GM23248 (cell line): Measurements from ENCODE around the gene EYA4. TPM values are rescaled to one million over a fixed set of nuclear protein-coding genes. Genes with fewer than 3 reads are reported as not detected.

Experiments used
- DNase-seq: peaks from one replicate; pipeline ENCODE4 v3.0.0-alpha.2; 2015
- H2AFZ ChIP-seq: fragments of 200-600 bp; sonication (generic); 2 replicates; pipeline ENCODE4 v1.6.1; 2016; ENCODE audit warnings: antibody characterized with exemption
- H3F3A ChIP-seq: fragments of 200-600 bp; sonication (generic); 2 replicates; pipeline ENCODE4 v1.6.1; 2016; ENCODE audit warnings: mild to moderate bottlenecking, antibody characterized with exemption, mixed run types; ENCODE audit not compliant: insufficient read depth
- H3K27ac ChIP-seq: fragments of 200-600 bp; sonication (generic); 2 replicates; pipeline ENCODE4 v1.5.1; 2016; ENCODE audit warnings: mild to moderate bottlenecking
- H3K27me3 ChIP-seq: fragments of 200-600 bp; sonication (generic); replicated peaks from 2 replicates; pipeline ENCODE4 v1.6.1; 2016; ENCODE audit warnings: mild to moderate bottlenecking; ENCODE audit not compliant: insufficient read depth
- H3K36me3 ChIP-seq: fragments of 200-600 bp; sonication (generic); 2 replicates; pipeline ENCODE4 v1.6.1; 2016; ENCODE audit warnings: low read depth, mild to moderate bottlenecking
- H3K4me1 ChIP-seq: fragments of 200-600 bp; sonication (generic); 2 replicates; pipeline ENCODE4 v1.6.1; 2016; ENCODE audit warnings: mild to moderate bottlenecking; ENCODE audit not compliant: insufficient read depth
- H3K4me2 ChIP-seq: fragments of 200-600 bp; sonication (generic); one replicate; pipeline ENCODE4 v1.6.1; 2016; ENCODE audit warnings: mild to moderate bottlenecking; ENCODE audit not compliant: unreplicated experiment
- H3K4me3 ChIP-seq: fragments of 200-600 bp; sonication (generic); 2 replicates; pipeline ENCODE4 v1.5.1; 2016; ENCODE audit warnings: mild to moderate bottlenecking
- H3K79me2 ChIP-seq: fragments of 200-600 bp; sonication (generic); 2 replicates; pipeline ENCODE4 v1.6.1; 2016; ENCODE audit warnings: mild to moderate bottlenecking; ENCODE audit not compliant: insufficient read depth
- H3K9ac ChIP-seq: fragments of 200-600 bp; sonication (generic); 2 replicates; pipeline ENCODE4 v1.6.1; 2016; ENCODE audit warnings: mild to moderate bottlenecking
- H3K9me2 ChIP-seq: fragments of 200-600 bp; sonication (generic); 2 replicates; pipeline ENCODE4 v1.6.1; 2016; ENCODE audit warnings: mixed run types, mild to moderate bottlenecking, moderate library complexity; ENCODE audit not compliant: insufficient read depth
- H3K9me3 ChIP-seq: fragments of 200-600 bp; sonication (generic); one replicate; pipeline ENCODE4 v1.6.1; 2017; ENCODE audit warnings: low read depth
- H4K20me1 ChIP-seq: fragments of 200-600 bp; sonication (generic); 2 replicates; pipeline ENCODE4 v1.6.0; 2016; ENCODE audit not compliant: insufficient read depth
- EZH2 ChIP-seq: fragments of 200-600 bp; sonication (generic); IDR thresholded peaks from 2 replicates; pipeline ENCODE4 v1.6.1; 2018; ENCODE audit warnings: antibody characterized with exemption, mild to moderate bottlenecking; ENCODE audit not compliant: insufficient read depth, poor library complexity, severe bottlenecking
- EZH2phosphoT487 ChIP-seq: fragments of 200-600 bp; sonication (generic); IDR thresholded peaks from 2 replicates; pipeline ENCODE4 v1.6.1; 2018; ENCODE audit warnings: antibody characterized with exemption, moderate library complexity, mild to moderate bottlenecking, low read depth; ENCODE audit not compliant: insufficient read depth
- WGBS, 2 experiments: methylation state at CpG; one replicate each; pipeline ENCODE4 v1.1.6; 2015 to 2017; ENCODE audit warnings: low lambda C conversion rate in 2 of 2, low coverage in 1 of 2; ENCODE audit errors: missing lambda C conversion rate in 2 of 2; 5-methylcytosine and 5-hydroxymethylcytosine counted together
- in situ Hi-C: fragments of 300-500 bp; cut with MboI; formaldehyde crosslinking; loops from 2 replicates; pipeline ENCODE4 v1.15.0; 2020
- polyA plus RNA-seq: library from polyadenylated mRNA; unstranded; fragments of >200 nt; fragmentation: Nextera tagmentation; extraction: Ambion mirVana; gene quantifications from 2 replicates; pipeline ENCODE4 v1.2.1, GENCODE V29; 2016
- total RNA-seq: library from RNA; depleted of rRNA; stranded (reverse); fragments of >200 nt; shearing (Covaris generic); gene quantifications from 2 replicates; pipeline ENCODE4 v1.2.3, GENCODE V29; 2014

Gene EYA4
- total and polyA plus RNA-seq, 2 experiments from 2014 or later, result not detected

GRCh38 chr6:133456439-133456838 is 215.3 kb downstream of the EYA4 start:
- Histone ChIP-seq H3K4me2 (no peak overlapping the region), H2AFZ (no peak overlapping the region), H3K9ac (no peak overlapping the region), H3K9me3 (no peaks in the 10 kb centered on the region), H3K79me2 (no peaks in the 10 kb centered on the region), H3K27ac (no peak overlapping the region), H3K9me2 (no peaks in the 10 kb centered on the region), H3K4me3 (no peak overlapping the region), H3K27me3 (0 out of 2 replicates have a peak, but pooled peaks cover 4% of the 10 kb centered on the region), H3K36me3 (no peaks in the 10 kb centered on the region), H3K4me1 (no peaks in the 10 kb centered on the region), H4K20me1 (no peaks in the 10 kb centered on the region), H3F3A (no peaks in the 10 kb centered on the region)
- WGBS, 2 experiments, result 64 to 72% methylated on average over 7 of the region's 7 CpGs
- in situ Hi-C loops, result no loop called here
- DNase-seq, result no peak
- TF ChIP-seq EZH2phosphoT487 (no peak), EZH2 (no peak)

GRCh38 chr6:133456944-133457343 is 215.8 kb downstream of the EYA4 start:
- 63 to 65% methylated on average over 4 of the region's 4 CpGs for WGBS, 2 experiments
- 0 out of 2 replicates have a peak, but pooled peaks cover 4% of the 10 kb centered on the region for H3K27me3 ChIP-seq

GRCh38 chr6:133460101-133460500 is 218.9 kb downstream of the EYA4 start:
- Histone ChIP-seq H3K4me3 (no peak overlapping the region), H3K36me3 (no peaks in the 10 kb centered on the region), H3K27ac (no peak overlapping the region), H3K9me2 (no peaks in the 10 kb centered on the region), H3K4me2 (no peak overlapping the region), H3K79me2 (no peaks in the 10 kb centered on the region), H2AFZ (no peak overlapping the region), H3K4me1 (no peaks in the 10 kb centered on the region), H3K27me3 (0 out of 2 replicates have a peak, but pooled peaks cover 4% of the 10 kb centered on the region), H3K9ac (no peak overlapping the region), H3K9me3 (no peaks in the 10 kb centered on the region), H4K20me1 (no peaks in the 10 kb centered on the region), H3F3A (no peaks in the 10 kb centered on the region)
- in situ Hi-C loops, result no loop called here
- DNase-seq, result no peak
- 17 to 24% methylated on average over 2 of the region's 2 CpGs for WGBS, 2 experiments
- TF ChIP-seq EZH2phosphoT487 (no peak), EZH2 (no peak)

More at GRCh38 chr6:133456944-133457343, 215.8 kb downstream of the EYA4 start:
- H3K9me2 ChIP-seq, result no peaks in the 10 kb centered on the region
- no peak overlapping the region for H3K4me3 ChIP-seq
- H3K4me2 ChIP-seq, result no peak overlapping the region
- no peak for DNase-seq
- no peaks in the 10 kb centered on the region for H3K36me3 ChIP-seq
- in situ Hi-C loops, result no loop called here
- H3K9ac ChIP-seq, result no peak overlapping the region
- no peak overlapping the region for H2AFZ ChIP-seq
- H4K20me1 ChIP-seq, result no peaks in the 10 kb centered on the region
- no peak overlapping the region for H3K27ac ChIP-seq
- no peaks in the 10 kb centered on the region for H3K9me3 ChIP-seq
- H3K79me2 ChIP-seq, result no peaks in the 10 kb centered on the region
- no peak for TF ChIP-seq EZH2phosphoT487
- no peaks in the 10 kb centered on the region for H3F3A ChIP-seq
- H3K4me1 ChIP-seq, result no peaks in the 10 kb centered on the region

DNA sequence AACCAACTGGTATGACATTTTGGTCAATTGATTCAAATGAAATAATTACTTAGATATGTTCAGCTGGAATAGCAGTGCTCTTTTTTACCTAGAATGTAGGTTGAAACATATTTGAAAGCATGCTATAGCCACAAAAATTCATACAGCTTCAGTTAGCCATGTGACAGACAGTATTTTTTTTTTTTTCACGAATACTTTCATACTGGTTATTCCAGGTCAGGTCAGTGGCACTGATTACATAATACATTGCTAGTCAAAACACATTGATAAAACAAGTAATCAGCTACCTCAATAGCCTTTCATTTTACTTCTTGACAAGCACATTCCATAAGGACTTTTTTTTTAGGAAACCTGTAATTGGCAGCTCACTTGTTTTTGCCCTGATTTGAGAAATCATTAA is 222.6 kb downstream of the EYA4 start:
- H3F3A ChIP-seq, result no peaks in the 10 kb centered on the region
- no peak overlapping the region for H2AFZ ChIP-seq
- H3K4me3 ChIP-seq, result no peak overlapping the region
- DNase-seq, result no peak
- H3K9ac ChIP-seq, result no peak overlapping the region
- TF ChIP-seq EZH2phosphoT487, result no peak
- no peak overlapping the region for H3K27ac ChIP-seq
- in situ Hi-C loops, result no loop called here
- no peaks in the 10 kb centered on the region for H3K36me3 ChIP-seq
- no peaks in the 10 kb centered on the region for H3K9me3 ChIP-seq
- H3K9me2 ChIP-seq, result no peaks in the 10 kb centered on the region
- H3K4me1 ChIP-seq, result no peaks in the 10 kb centered on the region
- no peaks in the 10 kb centered on the region; the same call in 1 of the 2 replicates for H3K27me3 ChIP-seq
- WGBS, 2 experiments, result 62 to 69% methylated on average over 1 of the region's 1 CpG
- H4K20me1 ChIP-seq, result no peaks in the 10 kb centered on the region
- no peaks in the 10 kb centered on the region for H3K79me2 ChIP-seq
- no peak overlapping the region for H3K4me2 ChIP-seq

GRCh38 chr6:133466680-133467079 is 225.5 kb downstream of the EYA4 start:
- in situ Hi-C loops, result no loop called here
- Histone ChIP-seq H3K4me3 (no peak overlapping the region), H3K27me3 (no peaks in the 10 kb centered on the region; the same call in 1 of the 2 replicates), H3K27ac (no peak overlapping the region), H4K20me1 (no peaks in the 10 kb centered on the region), H3K9me3 (no peaks in the 10 kb centered on the region), H3K4me1 (no peaks in the 10 kb centered on the region), H2AFZ (no peak overlapping the region), H3K36me3 (no peaks in the 10 kb centered on the region), H3K4me2 (no peak overlapping the region), H3K9me2 (no peaks in the 10 kb centered on the region), H3K9ac (no peak overlapping the region), H3F3A (no peaks in the 10 kb centered on the region), H3K79me2 (no peaks in the 10 kb centered on the region)
- no peak for DNase-seq
- WGBS, 2 experiments, result 71 to 78% methylated on average over 4 of the region's 4 CpGs
- TF ChIP-seq EZH2 (no peak), EZH2phosphoT487 (no peak)
